Limb (tissue), 2 donors: ENCODE results near the gene SNTN.

ENCODE experiments used
- DNase-seq, 2 donors: peaks; one replicate each; pipeline ENCODE4 v3.0.0-alpha.2; 2016; ENCODE audit errors: extremely low spot score in 2 of 2

The SNTN gene

DNA sequence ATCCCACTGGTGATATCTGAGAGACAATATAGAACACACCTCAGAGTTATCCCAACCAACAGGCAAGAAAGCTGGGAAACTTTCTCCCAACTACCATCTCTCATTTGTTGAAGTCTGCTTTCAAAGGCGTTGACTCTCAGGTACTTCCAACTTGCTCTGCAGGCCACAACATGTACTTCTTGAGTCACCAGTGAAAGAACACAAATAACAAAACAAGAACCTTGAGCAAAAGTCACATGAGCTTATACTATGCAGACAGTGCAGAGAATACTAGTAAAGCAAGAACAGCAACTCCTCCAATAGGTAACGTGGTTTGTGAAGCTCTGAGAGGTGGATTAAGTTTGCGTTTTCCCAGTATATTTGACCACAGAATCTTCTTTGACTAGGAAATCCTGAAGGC lies 20.6 kb downstream of the SNTN start:
- DNase-seq: no peak

DNA sequence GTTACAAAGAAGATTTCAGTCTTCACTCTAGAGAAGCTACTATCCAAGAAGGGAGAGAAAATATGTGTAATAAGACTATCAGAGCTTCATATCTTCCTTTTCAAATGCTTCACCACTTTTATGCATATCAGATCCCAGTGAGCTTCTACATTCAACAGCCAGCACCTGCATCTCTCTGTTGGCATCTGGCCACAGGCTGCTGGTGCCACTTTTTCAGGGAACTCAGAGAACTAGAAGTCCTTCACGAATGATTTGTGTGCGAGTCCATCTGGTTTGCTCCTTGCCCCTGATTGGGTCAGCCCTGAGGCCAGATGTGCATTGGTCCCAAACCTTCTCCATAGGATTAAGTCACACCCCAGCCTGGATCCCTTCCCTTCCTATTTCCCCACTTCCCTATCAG lies 22.1 kb downstream of the SNTN start:
- no peak for DNase-seq

DNA sequence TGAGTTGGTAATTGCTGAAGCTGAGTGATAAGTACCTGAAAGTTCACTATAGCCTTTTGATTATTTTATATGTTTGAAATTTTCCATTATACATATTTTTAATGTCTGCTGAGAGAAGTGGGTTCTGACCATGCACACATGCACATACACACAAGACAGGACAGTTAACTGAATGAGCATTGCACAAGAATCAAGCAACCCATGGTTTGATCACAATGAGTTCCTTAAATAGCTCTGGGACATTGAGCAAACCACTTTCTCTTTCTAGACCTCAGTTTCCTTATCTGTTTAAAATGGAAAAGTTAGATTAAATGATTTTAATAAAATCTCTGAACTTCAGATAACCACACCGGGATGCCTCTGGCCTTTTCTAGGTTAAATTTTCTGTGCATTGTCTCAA lies 26.7 kb downstream of the SNTN start:
- DNase-seq: no peak

DNA sequence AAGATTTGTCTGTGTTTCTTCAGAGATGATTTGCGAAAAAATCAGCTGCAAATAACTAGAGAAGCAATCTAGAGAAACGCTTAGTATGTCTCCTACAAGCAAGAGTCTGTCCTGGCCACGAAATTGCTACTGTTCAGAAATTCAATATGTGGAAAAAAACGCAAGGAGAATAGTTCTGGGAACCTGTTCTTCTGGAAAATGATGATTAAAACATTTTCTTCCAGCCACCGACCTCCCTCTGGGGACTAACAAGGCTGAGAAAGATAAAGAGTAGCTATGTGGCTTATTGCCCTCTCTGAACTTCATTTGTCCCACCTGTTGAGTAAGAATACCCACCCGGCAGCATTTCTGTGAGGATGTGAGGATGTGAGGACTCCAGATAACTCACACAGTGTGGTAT lies 31.6 kb downstream of the SNTN start:
- DNase-seq: no peak

DNA sequence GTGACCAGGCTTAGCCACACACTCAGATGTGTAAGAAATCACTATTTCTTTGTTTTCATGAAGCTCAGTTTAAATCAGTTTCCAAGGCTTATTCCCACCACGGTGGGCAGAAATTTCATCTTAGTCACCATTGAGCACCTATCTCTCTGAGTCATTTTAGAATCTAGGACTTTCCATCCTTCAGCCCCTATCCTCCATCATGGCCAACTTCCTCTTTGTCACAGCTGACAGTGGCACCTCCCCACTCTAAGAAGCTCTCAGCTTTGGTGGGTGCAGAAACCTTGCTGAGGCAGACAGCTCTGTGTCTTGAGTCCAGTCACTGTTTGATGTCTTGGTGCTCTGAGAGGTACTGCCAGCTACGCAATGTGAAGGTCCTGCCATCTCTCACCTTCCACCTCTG lies 32.9 kb downstream of the SNTN start:
- DNase-seq: no peak

DNA sequence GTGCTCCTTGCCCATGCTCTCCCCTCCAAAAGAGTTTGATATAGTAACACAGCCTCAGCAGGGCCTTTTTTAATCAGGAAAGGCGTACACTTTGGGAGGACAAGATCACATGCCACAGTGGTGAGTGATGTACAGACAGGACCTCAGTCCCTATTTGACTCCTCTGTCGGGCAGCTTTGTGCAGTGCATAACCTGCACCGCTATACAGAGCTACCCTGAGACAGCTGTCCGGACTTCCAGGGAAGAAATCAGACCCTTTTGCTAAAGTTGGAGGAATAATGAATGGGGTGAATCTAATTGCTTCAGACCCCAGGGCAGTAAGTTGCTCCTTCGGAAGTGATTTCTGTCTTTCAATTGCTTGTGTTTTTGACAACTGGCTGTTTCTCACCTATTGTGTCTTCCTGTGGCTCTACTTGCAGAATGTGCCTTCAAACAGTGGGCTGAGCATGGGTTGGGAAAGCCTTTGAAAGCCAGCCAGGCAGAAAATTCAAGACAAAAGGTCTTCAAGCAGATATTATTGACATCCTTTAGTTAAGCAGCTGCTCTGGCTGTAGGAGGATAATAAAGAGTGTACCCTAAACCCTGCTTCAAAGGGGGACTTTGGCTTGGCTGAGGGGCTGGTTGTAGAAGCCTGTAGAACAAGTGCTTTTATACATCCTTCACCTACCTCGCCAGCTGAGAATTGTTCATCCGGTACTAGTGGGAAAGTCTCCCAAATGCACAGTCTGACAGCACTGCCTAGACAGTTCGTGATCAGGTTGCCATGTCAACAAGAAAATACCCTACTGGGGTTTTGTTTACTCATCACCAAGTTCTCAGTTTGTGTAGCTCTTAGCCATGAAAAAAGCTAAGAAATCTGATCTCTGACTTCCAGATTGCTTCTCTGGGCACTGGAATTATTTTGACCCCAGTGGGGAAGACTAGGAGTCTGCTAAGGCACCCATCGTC lies 35.1 kb downstream of the SNTN start:
- DNase-seq: no peak

DNA sequence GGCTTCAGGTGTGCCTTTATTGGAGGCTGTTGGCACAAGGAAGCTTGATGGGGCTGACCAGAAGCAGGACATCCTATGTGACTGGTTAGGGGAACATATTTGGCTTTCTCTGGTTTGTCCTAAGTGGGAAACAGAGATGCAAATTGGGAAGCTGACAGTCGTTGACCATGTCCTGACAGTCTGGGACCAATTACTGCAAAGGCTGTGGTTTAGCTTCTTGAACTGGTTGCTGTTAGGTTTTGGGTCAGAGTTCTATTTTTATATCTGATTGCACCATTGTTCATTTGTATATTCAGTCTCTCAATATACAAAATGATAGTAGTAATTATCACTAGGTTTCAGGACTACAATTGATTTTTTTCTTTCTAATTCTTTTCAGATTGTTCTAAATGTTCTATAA lies 36.8 kb downstream of the SNTN start:
- DNase-seq: no peak

DNA sequence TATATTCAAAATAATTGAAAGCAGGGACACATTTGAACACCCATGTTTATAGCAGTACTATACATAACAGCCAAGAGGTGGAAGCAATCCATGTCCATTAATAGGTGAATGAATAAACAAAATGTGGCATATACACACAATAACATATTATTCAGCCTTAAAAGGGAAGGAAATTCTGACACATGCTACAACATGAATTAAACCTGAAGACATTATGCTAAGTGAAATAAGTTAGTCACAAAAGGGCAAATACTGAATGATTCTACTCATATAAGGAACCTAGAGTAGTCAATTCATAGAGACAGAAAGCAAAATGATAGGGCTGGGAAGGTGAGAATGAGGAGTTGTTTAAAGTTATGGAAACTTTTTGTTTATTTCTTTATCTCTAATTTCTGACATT lies 40.9 kb downstream of the SNTN start:
- DNase-seq: no peak

DNA sequence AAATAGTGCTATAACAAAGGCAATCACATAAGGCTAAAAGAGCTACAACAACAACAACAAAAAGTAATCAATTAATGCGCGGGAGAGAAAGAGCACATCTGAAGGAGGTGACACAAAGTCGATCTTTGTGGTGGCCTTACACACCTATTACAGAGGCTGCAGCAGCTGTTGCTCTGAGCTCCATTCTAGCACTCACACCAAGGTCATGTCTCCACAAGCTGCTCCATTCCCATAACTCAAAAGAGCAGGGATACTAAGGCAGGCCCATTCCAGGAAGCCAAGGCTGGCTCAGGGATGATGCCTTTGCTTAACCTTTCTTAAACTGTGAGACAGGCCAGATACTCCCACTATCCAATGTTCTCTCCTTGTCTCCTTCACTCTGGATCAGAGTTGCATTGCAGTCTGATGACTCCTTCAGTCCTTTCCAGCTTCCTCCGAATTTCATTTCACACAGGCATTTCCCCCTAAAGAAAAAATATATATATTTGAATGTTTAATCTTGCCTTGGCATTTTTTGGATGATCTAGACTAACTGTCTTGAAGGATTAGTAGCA lies 52.7 kb downstream of the SNTN start:
- no peak for DNase-seq

DNA sequence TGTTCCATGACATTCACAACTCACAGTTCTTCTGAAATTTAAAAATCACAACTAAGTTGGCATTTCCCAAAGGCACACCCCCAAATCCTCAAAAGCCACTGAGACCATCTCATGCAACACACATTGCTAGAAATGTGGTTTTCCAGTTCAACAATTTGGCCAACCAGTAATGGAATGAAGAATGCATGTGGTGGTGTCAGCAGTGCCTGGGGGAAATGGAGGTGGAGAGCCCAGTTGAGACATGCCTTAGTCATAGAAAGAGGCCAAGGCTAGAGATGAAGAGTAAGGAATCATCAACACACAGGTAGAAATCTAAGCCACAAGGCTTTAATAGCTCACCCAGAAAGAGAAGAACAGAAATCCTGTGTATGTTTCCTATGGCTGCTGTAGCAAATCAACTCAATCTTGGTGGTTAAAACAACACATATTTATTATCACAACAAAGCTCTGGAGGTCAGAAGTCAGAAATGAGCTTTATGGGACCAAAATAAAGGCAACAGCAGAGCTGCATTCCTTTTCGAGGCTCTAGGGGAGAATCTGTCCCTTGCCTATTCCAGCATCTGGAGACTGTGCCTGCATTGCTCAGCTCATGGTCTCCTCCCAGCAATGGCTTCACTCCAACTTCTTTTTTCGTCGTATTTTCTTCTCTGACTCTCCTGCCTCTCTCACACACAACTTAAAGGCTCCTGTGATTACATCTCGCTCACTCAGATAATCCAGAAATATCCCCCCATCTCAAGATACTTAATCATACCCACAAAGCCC lies 54.0 kb downstream of the SNTN start:
- no peak for DNase-seq

DNA sequence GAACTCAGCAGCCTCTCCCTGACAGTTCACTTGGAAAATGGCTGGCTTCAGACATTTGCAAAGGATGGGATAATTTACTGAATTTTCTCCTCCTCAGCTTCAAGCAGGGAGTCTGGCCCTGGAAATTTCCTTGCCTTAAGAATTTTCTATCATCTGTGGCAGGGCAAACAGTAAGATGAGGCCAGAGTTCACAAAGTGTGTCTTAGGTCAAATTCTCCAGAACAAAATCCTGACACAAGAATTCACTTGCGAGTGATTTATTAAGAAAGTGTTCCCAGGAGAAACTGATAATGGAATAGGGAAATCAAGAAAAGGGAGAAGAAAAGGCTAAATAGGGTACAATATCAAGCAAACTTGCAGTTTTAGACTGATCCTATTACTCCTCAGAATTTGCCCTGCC lies 55.3 kb downstream of the SNTN start:
- no peak for DNase-seq

DNA sequence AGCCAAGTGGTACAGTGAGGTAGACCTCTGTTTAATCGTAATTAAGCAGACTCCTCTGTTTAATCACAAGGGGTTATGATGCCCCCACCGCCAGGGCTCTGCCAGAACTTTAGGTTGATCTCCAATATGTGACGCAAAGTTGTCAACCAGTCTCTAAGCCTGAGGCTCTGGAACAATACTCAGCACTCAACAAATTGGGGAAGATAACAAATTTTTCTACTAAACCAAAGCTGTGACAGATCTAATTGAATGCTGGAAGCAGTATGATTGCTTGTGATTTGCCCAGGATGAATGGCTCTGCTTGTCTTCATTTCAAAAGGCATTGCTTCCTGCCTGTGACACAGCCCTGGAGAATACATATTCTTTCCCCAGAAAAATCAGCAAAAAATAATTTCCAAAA lies 57.1 kb downstream of the SNTN start:
- no peak for DNase-seq
